Left lung (tissue), 10 donors: ENCODE data around the gene KIR3DL1. TPM values are rescaled to one million over a fixed set of nuclear protein-coding genes. Genes with fewer than 3 reads are reported as not detected.

Experiments used
- ATAC-seq: fragments of 200-7000 bp; cut with Tn5 transposase; one replicate; pipeline ENCODE4 v1.9.1; 2020; ENCODE audit warnings: moderate library complexity
- DNase-seq, 4 donors: peaks; one replicate each; pipeline ENCODE4 v3.0.0-alpha.2; 2013 to 2020
- H3K27ac ChIP-seq, 2 donors: fragments of 200-600 bp; sonication (generic) in 1 of 2; one replicate each; pipeline versions ENCODE4 v1.5.0 to v1.8.0; 2020 to 2021
- H3K27me3 ChIP-seq, 2 donors: fragments of 200-600 bp; sonication (generic) in 1 of 2; one replicate each; pipeline versions ENCODE4 v1.5.0 to v1.8.0; 2020 to 2021
- H3K36me3 ChIP-seq, 2 donors: fragments of 200-600 bp; sonication (generic) in 1 of 2; one replicate each; pipeline versions ENCODE4 v1.5.0 to v1.8.0; 2020 to 2021
- H3K4me1 ChIP-seq, 2 donors: fragments of 200-600 bp; one replicate each; pipeline ENCODE4 v1.8.0; 2021
- H3K4me3 ChIP-seq, 2 donors: fragments of 200-600 bp; sonication (generic) in 1 of 2; one replicate each; pipeline versions ENCODE4 v1.5.0 to v1.8.0; 2020 to 2021; ENCODE audit warnings: mild to moderate bottlenecking in 1 of 2
- H3K9me3 ChIP-seq, 2 donors: fragments of 200-600 bp; sonication (generic) in 1 of 2; one replicate each; pipeline versions ENCODE4 v1.5.0 to v1.8.0; 2020 to 2021
- intact Hi-C, 2 donors: fragments of 100-400 bp; cut with DNase I; formaldehyde crosslinking; loops; one replicate each; pipeline versions ENCODE4 v1.11.2 to v1.14.2; 2022
- polyA plus RNA-seq, 6 donors: library from polyadenylated mRNA; unstranded; fragments of 120-200 nt; gene quantifications; one replicate each; pipeline ENCODE4 v1.2.1, GENCODE V29; 2013; ENCODE audit not compliant: insufficient read length in 6 of 6
- total RNA-seq, 2 donors: library from RNA; stranded (reverse); fragmentation: NEBNext Ultra II Directional; extraction: Animal tissue kit (Norgen Biotek cat#: 25700); gene quantifications; one replicate each; pipeline ENCODE4 v1.2.1, GENCODE V29; 2021
- TF ChIP-seq, protein P1 (sequence below), 2 donors: fragments of 200-600 bp; sonication (generic) in 1 of 2; IDR thresholded peaks; one replicate each; pipeline versions ENCODE4 v1.5.0 to v1.8.0; 2021; ENCODE audit warnings: antibody characterized with exemption in 2 of 2
- donor health status: DM: no; HTN: yes; CAD: no.
- donor health status: DM: no; HTN: no; CAD: no.

KIR3DL1 gene
- total and polyA plus RNA-seq, 8 donors: 0.08 to 0.76 (median 0.15) TPM; not detected in 3

DNA sequence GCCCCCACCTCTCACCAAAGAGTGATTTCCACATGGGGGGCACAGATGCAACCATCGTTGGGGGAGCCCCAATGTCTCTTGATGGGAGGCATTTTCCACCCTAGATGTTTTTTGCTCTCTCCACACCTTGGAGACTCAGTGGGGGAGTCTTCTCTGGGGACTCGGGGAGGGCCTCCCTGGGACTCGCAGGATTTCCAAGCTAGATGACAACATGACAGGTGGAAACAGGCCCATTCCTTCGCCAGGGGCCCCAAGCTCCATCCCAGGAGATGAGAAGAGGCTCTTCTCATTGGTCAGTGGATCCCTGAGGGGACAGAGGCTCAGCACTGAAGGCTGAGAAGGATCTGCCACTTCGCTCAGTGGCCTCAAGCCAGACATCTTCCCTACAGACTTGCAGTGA is 25.6 kb upstream of the KIR3DL1 start:
- H3K27ac ChIP-seq: no peak overlapping the region
- H3K27me3 ChIP-seq: peaks cover 0 to 9% of the 10 kb centered on the region in 2 donors
- DNase-seq (no peak), ATAC-seq (no peak)
- H3K4me1 ChIP-seq: peaks cover 0 to 28% of the 10 kb centered on the region in 2 donors
- H3K36me3 ChIP-seq: no peaks in the 10 kb centered on the region
- TF ChIP-seq, protein P1, sequence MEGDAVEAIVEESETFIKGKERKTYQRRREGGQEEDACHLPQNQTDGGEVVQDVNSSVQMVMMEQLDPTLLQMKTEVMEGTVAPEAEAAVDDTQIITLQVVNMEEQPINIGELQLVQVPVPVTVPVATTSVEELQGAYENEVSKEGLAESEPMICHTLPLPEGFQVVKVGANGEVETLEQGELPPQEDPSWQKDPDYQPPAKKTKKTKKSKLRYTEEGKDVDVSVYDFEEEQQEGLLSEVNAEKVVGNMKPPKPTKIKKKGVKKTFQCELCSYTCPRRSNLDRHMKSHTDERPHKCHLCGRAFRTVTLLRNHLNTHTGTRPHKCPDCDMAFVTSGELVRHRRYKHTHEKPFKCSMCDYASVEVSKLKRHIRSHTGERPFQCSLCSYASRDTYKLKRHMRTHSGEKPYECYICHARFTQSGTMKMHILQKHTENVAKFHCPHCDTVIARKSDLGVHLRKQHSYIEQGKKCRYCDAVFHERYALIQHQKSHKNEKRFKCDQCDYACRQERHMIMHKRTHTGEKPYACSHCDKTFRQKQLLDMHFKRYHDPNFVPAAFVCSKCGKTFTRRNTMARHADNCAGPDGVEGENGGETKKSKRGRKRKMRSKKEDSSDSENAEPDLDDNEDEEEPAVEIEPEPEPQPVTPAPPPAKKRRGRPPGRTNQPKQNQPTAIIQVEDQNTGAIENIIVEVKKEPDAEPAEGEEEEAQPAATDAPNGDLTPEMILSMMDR (IDR thresholded peaks at IDR 0.05): no peak
- H3K4me3 ChIP-seq: no peak overlapping the region
- no peaks in the 10 kb centered on the region for H3K9me3 ChIP-seq
- intact Hi-C loops: no loop called here

DNA sequence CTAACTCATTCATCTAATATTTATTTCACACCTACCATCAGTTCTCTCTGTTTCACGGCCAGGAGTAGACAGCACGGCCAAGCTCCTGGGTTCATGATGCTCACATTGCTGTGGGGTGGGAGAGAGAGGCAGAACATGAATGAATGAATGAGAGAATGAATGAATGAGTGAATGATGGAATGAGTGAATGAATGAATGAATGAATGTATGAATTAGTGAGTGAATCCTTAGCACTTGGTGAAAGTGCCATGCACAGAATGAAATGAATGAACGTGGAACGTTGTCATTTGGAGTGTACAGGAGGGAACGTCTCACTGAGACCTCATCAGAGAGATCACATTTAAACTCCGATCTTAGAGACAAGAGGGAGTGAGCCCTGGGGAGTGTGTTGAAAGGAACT is 24.8 kb upstream of the KIR3DL1 start:
- no peaks in the 10 kb centered on the region for H3K9me3 ChIP-seq
- ATAC-seq: no peak
- DNase-seq: no peak
- H3K36me3 ChIP-seq: no peaks in the 10 kb centered on the region
- intact Hi-C loops: no loop called here
- TF ChIP-seq, protein P1 (IDR thresholded peaks at IDR 0.05): no peak
- no peak overlapping the region for H3K4me3 ChIP-seq
- peaks cover 0 to 28% of the 10 kb centered on the region in 2 donors for H3K4me1 ChIP-seq
- no peak overlapping the region for H3K27ac ChIP-seq
- peaks cover 0 to 8% of the 10 kb centered on the region in 2 donors for H3K27me3 ChIP-seq

DNA sequence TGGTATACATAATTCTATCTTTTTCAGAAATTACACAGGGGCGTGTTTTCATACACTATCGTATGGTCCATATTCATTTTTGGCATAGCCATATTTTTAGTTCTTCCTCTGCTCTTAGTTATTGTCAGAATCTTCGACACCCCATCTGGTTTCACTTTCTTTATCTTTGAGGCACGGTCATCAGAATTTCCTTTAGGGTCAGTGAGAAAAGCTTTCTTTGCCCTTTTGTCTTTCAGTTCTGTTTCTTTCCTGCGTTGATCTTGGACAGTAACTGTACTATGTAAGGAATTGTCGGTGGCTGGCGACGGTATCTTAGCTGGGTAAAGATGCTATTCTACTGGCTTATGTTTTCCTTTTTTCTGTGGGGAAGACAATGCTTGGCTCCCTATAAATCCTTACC is 23.5 kb upstream of the KIR3DL1 start:
- H3K36me3 ChIP-seq: no peaks in the 10 kb centered on the region
- H3K27ac ChIP-seq: peak overlapping the region in 1 of 2 donors; percentile 13
- ATAC-seq: no peak
- H3K4me3 ChIP-seq: peak overlapping the region in 1 of 2 donors; percentile 17
- peaks cover 0 to 18% of the 10 kb centered on the region in 2 donors for H3K4me1 ChIP-seq
- intact Hi-C loops: no loop called here
- no peaks in the 10 kb centered on the region for H3K9me3 ChIP-seq
- TF ChIP-seq, protein P1 (IDR thresholded peaks at IDR 0.05): no peak
- peaks cover 0 to 15% of the 10 kb centered on the region in 2 donors for H3K27me3 ChIP-seq
- no peak for DNase-seq

DNA sequence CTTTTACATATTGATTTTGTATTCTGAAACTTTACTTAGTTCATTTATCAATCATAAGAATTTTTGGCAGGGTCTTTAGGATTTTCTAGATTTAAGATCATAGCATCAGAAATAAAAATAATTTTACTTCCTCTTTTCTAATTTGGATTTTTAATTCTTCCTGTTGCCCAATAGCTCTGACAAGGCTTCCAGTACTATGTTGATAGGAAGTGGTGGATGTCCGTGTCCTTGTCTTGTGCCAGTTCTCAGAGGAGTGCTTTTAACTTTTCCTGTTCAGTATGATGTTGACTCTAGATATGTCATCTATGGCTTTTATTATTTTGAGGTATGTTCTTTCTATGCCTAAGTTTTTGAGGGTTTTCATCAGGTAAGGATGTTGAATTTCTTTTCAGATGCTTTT is 20.5 kb upstream of the KIR3DL1 start:
- H3K27me3 ChIP-seq: peaks cover 0 to 16% of the 10 kb centered on the region in 2 donors
- peaks cover 0 to 8% of the 10 kb centered on the region in 2 donors for H3K4me1 ChIP-seq
- H3K36me3 ChIP-seq: no peaks in the 10 kb centered on the region
- intact Hi-C loops: no loop called here
- H3K4me3 ChIP-seq: no peak overlapping the region
- no peaks in the 10 kb centered on the region for H3K9me3 ChIP-seq
- ATAC-seq (no peak), DNase-seq (no peak)
- H3K27ac ChIP-seq: peak overlapping the region in 1 of 2 donors; percentile 53
- TF ChIP-seq, protein P1 (IDR thresholded peaks at IDR 0.05): no peak

DNA sequence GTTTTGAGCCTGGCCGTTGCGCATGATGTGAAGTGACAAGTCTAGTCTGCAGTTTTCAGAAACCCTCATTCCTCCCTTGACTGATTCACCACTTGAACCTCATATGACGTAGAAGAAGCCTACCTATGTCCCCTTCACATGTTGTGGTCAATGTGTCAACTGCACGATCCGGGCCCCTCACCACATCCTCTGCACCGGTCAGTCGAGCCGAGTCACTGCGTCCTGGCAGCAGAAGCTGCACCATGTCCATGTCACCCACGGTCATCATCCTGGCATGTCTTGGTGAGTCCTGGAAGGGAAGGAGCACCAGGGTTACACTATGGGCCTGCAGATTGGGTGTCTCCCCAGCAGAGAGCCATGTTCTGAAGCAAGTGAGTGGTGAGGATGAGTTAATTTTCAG is 12.9 kb upstream of the KIR3DL1 start, which contains the start of gene KIR2DL4:
Gene KIR2DL4, plus strand, starts transcription at position 201 of the 400 bp plus-strand sequence. Its CDS starts 42 bp downstream, at position 243.
- H3K27me3 ChIP-seq: peaks cover 0 to 46% of the 10 kb centered on the region in 2 donors
- DNase-seq (no peak), ATAC-seq (no peak)
- no peaks in the 10 kb centered on the region for H3K36me3 ChIP-seq
- no peaks in the 10 kb centered on the region for H3K4me1 ChIP-seq
- TF ChIP-seq, protein P1 (IDR thresholded peaks at IDR 0.05): no peak
- no peak within 1 kb of the TSS for H3K4me3 ChIP-seq
- no peak within 1 kb of the TSS for H3K27ac ChIP-seq
- H3K9me3 ChIP-seq: no peaks in the 10 kb centered on the region
- intact Hi-C loops: no loop called here
